ENCODE results near the gene LRRC28. TPM values are rescaled to one million over a fixed set of nuclear protein-coding genes. Genes with fewer than 3 reads are reported as not detected.

LRRC28 gene
- total and polyA plus RNA-seq, 10 of the 15 experiments (the other 5 are each of a cell fraction or from before 2014, with no cell fraction given), result 21.3 to 54.9 (median 27.7) TPM

- peak; percentile 61 for ATAC-seq
- FAIRE-seq, result no peak
- ChIA-PET POLR2A (no interaction called here), SMC1A (ENCODE audit: uncharacterized antibody, unreplicated experiment) (no interaction called here), CTCF (no interaction called here), RAD21 (ENCODE audit: unreplicated experiment) (no interaction called here)
- DNase-seq (ENCODE audit: low read depth, low spot score), result no peak
- TF ChIP-seq ZNF207 (IDR thresholded peaks at IDR 0.05; ENCODE audit: borderline replicate concordance) (no peak), BRCA1 (IDR thresholded peaks at IDR 0.05; ENCODE audit: low read depth, low read length) (no peak), EGR1 (IDR thresholded peaks at IDR 0.05; ENCODE audit: borderline replicate concordance in 1 of 2, low read depth in 2 of 2, low read length in 2 of 2) (no peak), ZNF384 (IDR thresholded peaks at IDR 0.05; ENCODE audit: borderline replicate concordance, low read depth, low read length) (no peak), MXI1 (IDR thresholded peaks at IDR 0.05; ENCODE audit: low read depth, low read length) (no peak), SRF (IDR thresholded peaks at IDR 0.05; ENCODE audit: low read depth in 2 of 2, low read length in 2 of 2) (no peak), MEF2A (IDR thresholded peaks at IDR 0.05; ENCODE audit: insufficient read depth, low read depth, low read length) (no peak), RFX5 (IDR thresholded peaks at IDR 0.05; ENCODE audit: low read depth, low read length) (no peak), RBBP5 (conservative IDR thresholded peaks at IDR 0.05) (no peak)
- H3K9ac ChIP-seq (ENCODE audit: control insufficient read depth, insufficient read depth, low read length), result no peak overlapping the region
- intact Hi-C loops (cut with micrococcal nuclease; ENCODE audit: unreplicated experiment), result no loop called here
- no peaks in the 10 kb centered on the region for H3K79me2 ChIP-seq (ENCODE audit: control insufficient read depth, insufficient read depth, low read length)
- no peaks in the 10 kb centered on the region for H3K36me3 ChIP-seq (ENCODE audit: control insufficient read depth in 2 of 2, insufficient read depth in 2 of 2, low read length in 1 of 2)
- H3K4me1 ChIP-seq (ENCODE audit: control insufficient read depth, insufficient read depth, low read length), result peaks cover 25% of the 10 kb centered on the region
- H3K4me3 ChIP-seq, result no peak overlapping the region
- H2AFZ ChIP-seq (ENCODE audit: control insufficient read depth, low read depth, low read length), result no peak overlapping the region
- BruUV-seq (replicated peaks), result no TSS peak
- in situ Hi-C loops (cut with MboI), result no loop called here
- peaks cover 0 to 1% of the 10 kb centered on the region in 2 experiments; a peak in 1 of 4 replicates for H3K27me3 ChIP-seq (replicated peaks in 1 of 2; ENCODE audit: control insufficient read depth in 2 of 2, insufficient read depth in 2 of 2, low read length in 1 of 2)
- H3K4me2 ChIP-seq (ENCODE audit: control insufficient read depth, insufficient read depth), result no peak overlapping the region; the same call in 1 of the 2 replicates
- no peak overlapping the region for H3K27ac ChIP-seq (ENCODE audit: control insufficient read depth, insufficient read depth)
- H4K20me1 ChIP-seq (ENCODE audit: control insufficient read depth, insufficient read depth), result no peaks in the 10 kb centered on the region
- WGBS (ENCODE audit: insufficient coverage, insufficient replicate concordance, low lambda C conversion rate, missing lambda C conversion rate), result 9% methylated on average over 19 of the region's 20 CpGs
- H3K9me3 ChIP-seq (replicated peaks; ENCODE audit: control insufficient read depth, insufficient read depth, low read length), result no peaks in the 10 kb centered on the region
Measured at GRCh38 chr15:99435113-99435695, 183.9 kb downstream of the LRRC28 start.
